ENCODE results near the gene DNAJC3.

- no peak for TF ChIP-seq POLR2A (IDR thresholded peaks at IDR 0.05)
- no peak for TF ChIP-seq CTCF (IDR thresholded peaks at IDR 0.05 in 4 of 5, conservative IDR thresholded peaks at IDR 0.05 in 1 of 5)
Measured at GRCh38 chr13:95741584-95742563, 64.9 kb downstream of the DNAJC3 start.

Measured in gastrocnemius medialis (tissue), 4 donors.